ENCODE data around the gene IFRD2. TPM values are rescaled to one million over a fixed set of nuclear protein-coding genes. Genes with fewer than 3 reads are reported as not detected.

Gene IFRD2
- total RNA-seq, 1 experiment from 2014 or later, result 89.5 TPM

DNA sequence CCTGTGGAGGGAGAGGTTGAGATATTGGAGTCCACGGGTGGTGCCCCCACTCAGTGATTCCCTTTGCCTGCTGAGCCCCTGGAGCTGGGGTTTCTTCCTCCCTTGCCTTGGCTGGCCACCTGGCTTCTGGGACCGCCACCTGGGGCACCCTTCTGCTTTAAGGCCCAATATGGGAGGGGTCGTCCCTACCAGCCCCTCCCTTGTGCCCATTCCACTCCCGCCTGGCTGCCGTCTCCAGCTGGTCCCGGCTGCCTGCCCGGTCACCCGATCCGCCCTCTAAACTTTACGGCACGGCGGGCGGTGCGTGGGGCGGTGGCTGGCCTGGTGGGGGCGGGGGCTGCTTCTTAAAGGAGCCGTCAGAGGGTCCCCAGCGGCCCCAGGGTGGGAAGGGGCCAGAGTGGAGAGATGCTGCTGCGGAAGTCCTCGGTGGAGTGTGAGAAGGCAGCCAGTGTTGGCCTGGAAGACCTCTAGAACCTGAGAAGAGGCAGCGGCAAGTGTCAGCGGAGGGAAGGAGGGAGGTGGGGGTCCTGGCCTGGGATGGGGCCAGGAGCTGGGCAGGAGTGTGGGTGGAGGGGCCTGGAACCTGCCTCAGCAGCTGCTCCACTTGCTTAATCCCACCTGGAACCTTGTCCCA is 24.8 kb downstream of the IFRD2 start:
- no peaks in the 10 kb centered on the region for H3K27me3 ChIP-seq (replicated peaks; ENCODE audit: control insufficient read depth, insufficient read depth, low read length)
- Mint-ChIP-seq H3K27ac (ENCODE audit: unreplicated experiment) (no peak overlapping the region), H3K36me3 (ENCODE audit: insufficient read depth, unreplicated experiment) (peaks cover 11% of the 10 kb centered on the region), H3K27me3 (ENCODE audit: insufficient read depth, unreplicated experiment) (no peaks in the 10 kb centered on the region), H3K4me3 (ENCODE audit: unreplicated experiment) (no peak overlapping the region), H3K9me3 (ENCODE audit: unreplicated experiment) (no peaks in the 10 kb centered on the region), H3K4me1 (ENCODE audit: low read depth, unreplicated experiment) (peaks cover 50% of the 10 kb centered on the region)
- DNase-seq, result no peak
- POLR2A ChIA-PET, result interaction anchor here (1.2 kb wide), 1 partner anchor 70 kb away, joined by 4 read pairs; no protein-coding TSS in a partner anchor
- intact Hi-C loops (cut with micrococcal nuclease; ENCODE audit: unreplicated experiment), result no loop called here
- no TSS peak for BruUV-seq (replicated peaks)
- no peaks in the 10 kb centered on the region; the same call in 1 of the 2 replicates for H3K36me3 ChIP-seq (ENCODE audit: control insufficient read depth, insufficient read depth, low read length)
- CTCF ChIA-PET, result interaction anchor here (0.6 kb wide), 1 partner anchor 771 kb away, joined by 3 read pairs; no protein-coding TSS in a partner anchor
- peaks cover 78% of the 10 kb centered on the region for H3K4me1 ChIP-seq
- no peaks in the 10 kb centered on the region for H3K9me3 ChIP-seq
- no peak overlapping the region for H3K4me3 ChIP-seq (ENCODE audit: low read depth, low read length)
- TF ChIP-seq, protein P1, sequence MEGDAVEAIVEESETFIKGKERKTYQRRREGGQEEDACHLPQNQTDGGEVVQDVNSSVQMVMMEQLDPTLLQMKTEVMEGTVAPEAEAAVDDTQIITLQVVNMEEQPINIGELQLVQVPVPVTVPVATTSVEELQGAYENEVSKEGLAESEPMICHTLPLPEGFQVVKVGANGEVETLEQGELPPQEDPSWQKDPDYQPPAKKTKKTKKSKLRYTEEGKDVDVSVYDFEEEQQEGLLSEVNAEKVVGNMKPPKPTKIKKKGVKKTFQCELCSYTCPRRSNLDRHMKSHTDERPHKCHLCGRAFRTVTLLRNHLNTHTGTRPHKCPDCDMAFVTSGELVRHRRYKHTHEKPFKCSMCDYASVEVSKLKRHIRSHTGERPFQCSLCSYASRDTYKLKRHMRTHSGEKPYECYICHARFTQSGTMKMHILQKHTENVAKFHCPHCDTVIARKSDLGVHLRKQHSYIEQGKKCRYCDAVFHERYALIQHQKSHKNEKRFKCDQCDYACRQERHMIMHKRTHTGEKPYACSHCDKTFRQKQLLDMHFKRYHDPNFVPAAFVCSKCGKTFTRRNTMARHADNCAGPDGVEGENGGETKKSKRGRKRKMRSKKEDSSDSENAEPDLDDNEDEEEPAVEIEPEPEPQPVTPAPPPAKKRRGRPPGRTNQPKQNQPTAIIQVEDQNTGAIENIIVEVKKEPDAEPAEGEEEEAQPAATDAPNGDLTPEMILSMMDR (IDR thresholded peaks at IDR 0.05; ENCODE audit: insufficient read depth in 1 of 2, low read depth in 1 of 2, low read length in 1 of 2, severe bottlenecking in 1 of 2, unreplicated experiment in 1 of 2), result no peak

DNA sequence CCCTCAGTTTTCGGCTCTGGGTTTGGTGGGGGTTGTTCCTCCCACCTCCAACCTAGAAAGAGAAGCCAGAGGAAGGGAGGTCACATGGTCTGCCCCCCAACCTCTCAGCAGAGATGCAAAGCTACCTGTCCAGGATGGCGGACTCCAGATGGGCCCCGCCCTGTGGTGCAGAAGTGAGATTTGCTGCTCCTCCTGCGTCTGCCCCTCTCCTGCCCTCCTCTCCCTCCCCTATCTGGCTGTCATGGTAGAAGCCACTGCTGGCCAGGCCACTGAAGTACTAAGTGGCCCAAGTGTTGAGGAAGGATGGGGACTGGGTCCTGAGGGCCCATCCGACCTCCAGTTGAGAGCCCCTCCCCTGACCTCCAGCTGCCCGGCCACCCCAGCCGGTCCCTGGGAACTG is 25.4 kb downstream of the IFRD2 start:
- no peaks in the 10 kb centered on the region for H3K27me3 Mint-ChIP-seq (ENCODE audit: insufficient read depth, unreplicated experiment)
- no peaks in the 10 kb centered on the region for H3K36me3 ChIP-seq (ENCODE audit: control insufficient read depth, insufficient read depth, low read length)
- TF ChIP-seq, protein P1 (IDR thresholded peaks at IDR 0.05; ENCODE audit: insufficient read depth in 1 of 2, low read depth in 1 of 2, low read length in 1 of 2, severe bottlenecking in 1 of 2, unreplicated experiment in 1 of 2), result no peak
- ChIA-PET POLR2A (interaction anchor here (1.2 kb wide), 1 partner anchor 70 kb away, joined by 4 read pairs; no protein-coding TSS in a partner anchor), CTCF (interaction anchor here (0.6 kb wide), 1 partner anchor 771 kb away, joined by 3 read pairs; no protein-coding TSS in a partner anchor)
- no peak overlapping the region for H3K4me3 ChIP-seq (ENCODE audit: low read depth, low read length)
- intact Hi-C loops (cut with micrococcal nuclease; ENCODE audit: unreplicated experiment), result no loop called here
- H3K9me3 ChIP-seq, result no peaks in the 10 kb centered on the region
- peaks cover 49% of the 10 kb centered on the region for H3K4me1 Mint-ChIP-seq (ENCODE audit: low read depth, unreplicated experiment)
- DNase-seq, result no peak
- no peak overlapping the region for H3K4me3 Mint-ChIP-seq (ENCODE audit: unreplicated experiment)
- H3K9me3 Mint-ChIP-seq (ENCODE audit: unreplicated experiment), result no peaks in the 10 kb centered on the region
- no peaks in the 10 kb centered on the region for H3K27me3 ChIP-seq (replicated peaks; ENCODE audit: control insufficient read depth, insufficient read depth, low read length)
- no peak overlapping the region for H3K27ac Mint-ChIP-seq (ENCODE audit: unreplicated experiment)
- H3K4me1 ChIP-seq, result peaks cover 73% of the 10 kb centered on the region
- no TSS peak for BruUV-seq (replicated peaks)
- H3K36me3 Mint-ChIP-seq (ENCODE audit: insufficient read depth, unreplicated experiment), result peaks cover 11% of the 10 kb centered on the region

DNA sequence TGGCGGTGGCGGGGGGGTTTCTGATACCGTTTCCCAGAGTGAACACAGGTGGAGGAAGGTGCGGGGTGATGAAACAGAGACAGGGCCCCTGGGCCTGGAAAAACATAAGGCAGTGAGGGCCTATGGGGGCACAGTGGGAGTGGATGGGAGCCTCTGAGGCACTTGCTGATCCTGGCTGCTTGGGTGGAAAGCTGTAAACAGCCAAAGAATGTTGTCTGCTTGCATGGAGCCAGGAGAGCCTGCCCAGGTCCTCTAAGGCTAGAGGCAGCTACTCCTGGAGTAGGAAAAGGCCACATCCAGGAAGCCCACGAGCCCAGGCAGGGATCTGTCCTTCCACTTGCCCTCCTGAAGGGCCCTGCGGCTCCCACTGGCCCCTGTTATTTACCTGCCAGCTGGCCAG is 26.2 kb downstream of the IFRD2 start:
- DNase-seq, result no peak

More for the DNA sequence above, 26.2 kb downstream of the IFRD2 start:
- peaks cover 11% of the 10 kb centered on the region for H3K36me3 Mint-ChIP-seq (ENCODE audit: insufficient read depth, unreplicated experiment)
- intact Hi-C loops (cut with micrococcal nuclease; ENCODE audit: unreplicated experiment), result no loop called here
- H3K27me3 Mint-ChIP-seq (ENCODE audit: insufficient read depth, unreplicated experiment), result no peaks in the 10 kb centered on the region
- peaks cover 42% of the 10 kb centered on the region for H3K4me1 Mint-ChIP-seq (ENCODE audit: low read depth, unreplicated experiment)
- no TSS peak for BruUV-seq (replicated peaks)
- H3K27ac Mint-ChIP-seq (ENCODE audit: unreplicated experiment), result peak overlapping the region; percentile 53
- ChIA-PET CTCF (no interaction called here), POLR2A (no interaction called here)
- H3K9me3 Mint-ChIP-seq (ENCODE audit: unreplicated experiment), result no peaks in the 10 kb centered on the region
- Histone ChIP-seq H3K9me3 (no peaks in the 10 kb centered on the region), H3K27me3 (replicated peaks; ENCODE audit: control insufficient read depth, insufficient read depth, low read length) (no peaks in the 10 kb centered on the region), H3K4me1 (peaks cover 67% of the 10 kb centered on the region), H3K36me3 (ENCODE audit: control insufficient read depth, insufficient read depth, low read length) (no peaks in the 10 kb centered on the region), H3K4me3 (ENCODE audit: low read depth, low read length) (no peak overlapping the region)
- no peak overlapping the region for H3K4me3 Mint-ChIP-seq (ENCODE audit: unreplicated experiment)
- TF ChIP-seq, protein P1 (IDR thresholded peaks at IDR 0.05; ENCODE audit: insufficient read depth in 1 of 2, low read depth in 1 of 2, low read length in 1 of 2, severe bottlenecking in 1 of 2, unreplicated experiment in 1 of 2), result no peak

All from Caco-2 (cell line).